ENCODE measurements around the gene MAGI2. TPM values are rescaled to one million over a fixed set of nuclear protein-coding genes. Genes with fewer than 3 reads are reported as not detected.

Gene MAGI2
- total and polyA plus RNA-seq, 2 donors (not counting 3 experiments of a cell fraction or from before 2014, with no cell fraction given) = 0.28 to 6.0 TPM

DNA sequence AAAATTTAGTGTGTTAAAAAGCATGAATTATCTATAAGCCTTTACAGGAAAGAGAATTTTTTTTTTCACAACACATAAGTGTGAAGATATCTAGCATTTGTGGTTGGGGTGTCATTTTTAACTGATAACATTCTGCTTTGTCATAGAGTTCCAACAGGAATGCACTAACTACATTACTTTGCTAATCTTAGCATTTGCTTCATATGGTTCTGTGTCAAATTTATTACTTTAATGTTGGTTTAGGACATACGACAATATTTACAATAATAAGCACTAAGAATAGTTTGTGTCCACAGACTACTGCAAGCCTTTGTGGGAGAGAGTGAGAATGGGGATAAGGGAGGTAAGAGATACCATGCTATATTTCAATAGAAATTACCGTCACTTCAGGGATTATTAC, 40.6 kb upstream of the MAGI2 start:
- dilution Hi-C loops (cut with MboI; ENCODE audit: extremely low pct_ligation_motif_present, low sequenced_read_pairs) (no loop called here), intact Hi-C loops (cut with micrococcal nuclease) (no loop called here)
- H3K36me3 ChIP-seq (ENCODE audit: control insufficient read depth in 2 of 2, extremely low read depth in 1 of 2, insufficient read depth in 2 of 2, low read length in 2 of 2) = no peaks in the 10 kb centered on the region
- H3K27me3 ChIP-seq (ENCODE audit: control insufficient read depth in 2 of 2, insufficient read depth in 2 of 2, low read length in 2 of 2) = no peaks in the 10 kb centered on the region
- TF ChIP-seq POLR2A (IDR thresholded peaks at IDR 0.05; ENCODE audit: low read depth, low read length) (no peak), MYC (IDR thresholded peaks at IDR 0.05; ENCODE audit: low read depth, low read length) (no peak), POLR2AphosphoS5 (IDR thresholded peaks at IDR 0.05; ENCODE audit: insufficient read depth, low read depth, low read length) (no peak), JUN (IDR thresholded peaks at IDR 0.05; ENCODE audit: borderline replicate concordance, insufficient read depth, insufficient read length, low read depth) (no peak), CTCF (IDR thresholded peaks at IDR 0.05; ENCODE audit: extremely low read depth in 1 of 2, insufficient read depth in 1 of 2, low read depth in 1 of 2, low read length in 2 of 2) (no peak), MAX (IDR thresholded peaks at IDR 0.05; ENCODE audit: insufficient read depth, insufficient read length) (no peak), GATA2 (IDR thresholded peaks at IDR 0.05; ENCODE audit: insufficient read depth, insufficient read length, low read depth, low read length) (no peak), EZH2 (IDR thresholded peaks at IDR 0.05; ENCODE audit: borderline replicate concordance, low read depth, low read length, severe bottlenecking) (no peak)
- no peaks in the 10 kb centered on the region for H3K4me1 ChIP-seq (ENCODE audit: control insufficient read depth, extremely low read depth, insufficient read depth, low read length)
- H3K4me2 ChIP-seq (ENCODE audit: insufficient read depth, low read length) = no peak overlapping the region
- no peaks in the 10 kb centered on the region for H3K9me3 ChIP-seq (replicated peaks; ENCODE audit: control insufficient read depth, insufficient read depth, low read length)
- no peaks in the 10 kb centered on the region for H3K79me2 ChIP-seq (ENCODE audit: control insufficient read depth, insufficient read depth, low read length)
- DNase-seq (ENCODE audit: low read depth, low spot score) (no peak), FAIRE-seq (no peak)
- H3K27ac ChIP-seq (ENCODE audit: insufficient read depth, low read depth, low read length) = no peak overlapping the region
- ChIA-PET POLR2A (no interaction called here), CTCF (no interaction called here)
- H3K9ac ChIP-seq (replicated peaks; ENCODE audit: extremely low read depth, insufficient read depth, low read length) = no peak overlapping the region
- no peaks in the 10 kb centered on the region for H4K20me1 ChIP-seq (replicated peaks; ENCODE audit: control insufficient read depth, extremely low read depth, insufficient read depth, low read length)
- no peak overlapping the region for H3K4me3 ChIP-seq (replicated peaks in 1 of 3; ENCODE audit: insufficient read depth in 1 of 3, low read depth in 1 of 3, low read length in 3 of 3)
- BruUV-seq (replicated peaks) = no TSS peak
- no peaks in the 10 kb centered on the region for H3K9me1 ChIP-seq (replicated peaks; ENCODE audit: control insufficient read depth, extremely low read depth, insufficient read depth, low read length)
- no peak overlapping the region for H2AFZ ChIP-seq (ENCODE audit: low read depth, low read length)
